H1 (cell line): ENCODE data around the gene TLR4. TPM values are rescaled to one million over a fixed set of nuclear protein-coding genes. Genes with fewer than 3 reads are reported as not detected.

Source experiments
- CTCF ChIA-PET: fragments of 300-600 bp; sonication (Branson Sonifier 250); formaldehyde crosslinking; loops from one replicate; lab custom pipeline; 2021; ENCODE audit not compliant: partially characterized antibody; lab: Charles Lee
- POLR2A ChIA-PET: fragments of 300-600 bp; sonication (Branson Sonifier 250); formaldehyde crosslinking; loops from one replicate; lab custom pipeline; 2021; ENCODE audit warnings: inconsistent platforms; ENCODE audit not compliant: partially characterized antibody; lab: Charles Lee
- DNase-seq, 2 experiments: peaks; one replicate each; pipeline versions ENCODE4 v3.0.0 to v3.0.0-alpha.2; 2010 to 2022; ENCODE audit warnings: low spot score in 2 of 2, low read depth in 1 of 2, mixed read lengths in 1 of 2
- FAIRE-seq: peaks from 2 replicates; lab custom pipeline; 2011; peaks lifted over from hg19 to GRCh38; lab: Jason Lieb, UNC
- H2AFZ ChIP-seq: 2 replicates; pipeline ENCODE4 v1.8.1; 2012; ENCODE audit warnings: low read length, inconsistent platforms
- H2AK5ac ChIP-seq: 2 replicates; pipeline ENCODE4 v1.6.1; 2013; ENCODE audit warnings: low read depth, low read length
- H2BK120ac ChIP-seq: replicated peaks from 2 replicates; pipeline ENCODE3; 2013; ENCODE audit warnings: low read depth, low read length, inconsistent platforms
- H2BK12ac ChIP-seq: 2 replicates; pipeline ENCODE4 v1.6.1; 2013; ENCODE audit warnings: low read depth, low read length
- H2BK15ac ChIP-seq: 2 replicates; pipeline ENCODE4 v1.6.1; 2013; ENCODE audit warnings: low read length
- H2BK20ac ChIP-seq: 2 replicates; pipeline ENCODE4 v1.6.1; 2013; ENCODE audit warnings: low read length
- H2BK5ac ChIP-seq: 2 replicates; pipeline ENCODE4 v1.6.1; 2013; ENCODE audit warnings: low read depth, low read length
- H3K14ac ChIP-seq: 2 replicates; pipeline ENCODE4 v1.6.1; 2013; ENCODE audit warnings: inconsistent platforms; ENCODE audit not compliant: insufficient read length
- H3K18ac ChIP-seq: 2 replicates; pipeline ENCODE4 v1.6.1; 2013; ENCODE audit warnings: low read length; ENCODE audit errors: extremely low read depth
- H3K23ac ChIP-seq: 2 replicates; pipeline ENCODE4 v1.6.1; 2013; ENCODE audit warnings: inconsistent platforms; ENCODE audit not compliant: insufficient read length
- H3K23me2 ChIP-seq: 2 replicates; pipeline ENCODE4 v1.6.1; 2013; ENCODE audit warnings: low read depth, low read length
- H3K27ac ChIP-seq: 2 replicates; pipeline ENCODE4 v1.6.1; 2011; ENCODE audit warnings: low read depth, low read length, inconsistent platforms
- H3K27me3 ChIP-seq, 4 experiments: replicated peaks in 1 of 4; 1 replicate in 1 of 4; 2 replicates in 3 of 4; pipeline versions ENCODE4 v1.6.1 to v1.8.1; 2011 to 2013; ENCODE audit warnings: low read length in 3 of 4, mild to moderate bottlenecking in 3 of 4, inconsistent platforms in 2 of 4, mixed read lengths in 2 of 4, moderate library complexity in 1 of 4; ENCODE audit not compliant: control insufficient read depth in 3 of 4, insufficient read depth in 3 of 4; ENCODE audit errors: extremely low read depth in 1 of 4
- H3K36me3 ChIP-seq, 4 experiments: 2 replicates each; pipeline versions ENCODE4 v1.6.1 to v1.8.1; 2011 to 2013; ENCODE audit warnings: mild to moderate bottlenecking in 4 of 4, low read length in 3 of 4, moderate library complexity in 2 of 4, control low read depth in 1 of 4, inconsistent platforms in 1 of 4; ENCODE audit not compliant: insufficient read depth in 4 of 4, control insufficient read depth in 2 of 4
- H3K4ac ChIP-seq: replicated peaks from 2 replicates; pipeline ENCODE3; 2013; ENCODE audit warnings: low read length, low read depth, mixed read lengths, inconsistent platforms; ENCODE audit not compliant: insufficient read length
- H3K4me1 ChIP-seq, 4 experiments: replicated peaks in 1 of 4; 1 replicate in 1 of 4; 2 replicates in 3 of 4; pipeline versions ENCODE4 v1.6.1 to v1.8.1; 2011 to 2013; ENCODE audit warnings: low read length in 3 of 4, inconsistent platforms in 2 of 4, mixed read lengths in 1 of 4; ENCODE audit not compliant: insufficient read depth in 4 of 4, control insufficient read depth in 3 of 4
- H3K4me2 ChIP-seq, 2 experiments: 2 replicates each; pipeline versions ENCODE4 v1.6.1 to v1.8.1; 2011 to 2013; ENCODE audit warnings: low read depth in 2 of 2, low read length in 2 of 2, control low read depth in 1 of 2, inconsistent platforms in 1 of 2, mild to moderate bottlenecking in 1 of 2; ENCODE audit not compliant: insufficient read depth in 1 of 2
- H3K4me3 ChIP-seq, 4 experiments: fragments of 200-600, 300-600 bp in 1 of 4; sonication (generic), shearing (Covaris generic), sonication (Bioruptor Twin) in 1 of 4; 2 replicates each; pipeline versions ENCODE4 v1.5.1 to v1.8.1; 2011 to 2016; ENCODE audit warnings: low read length in 4 of 4, low read depth in 3 of 4, control low read depth in 2 of 4, inconsistent platforms in 2 of 4, mild to moderate bottlenecking in 2 of 4, mixed read lengths in 1 of 4, moderate library complexity in 1 of 4; ENCODE audit not compliant: insufficient read depth in 2 of 4; ENCODE audit errors: extremely low read depth in 1 of 4
- H3K56ac ChIP-seq: replicated peaks from 2 replicates; pipeline ENCODE3; 2013; ENCODE audit warnings: low read depth, mild to moderate bottlenecking, mixed read lengths, low read length, inconsistent platforms; ENCODE audit not compliant: insufficient read length
- H3K79me1 ChIP-seq: 2 replicates; pipeline ENCODE4 v1.6.1; 2013; ENCODE audit warnings: low read depth, low read length, control low read depth
- H3K79me2 ChIP-seq, 2 experiments: 2 replicates each; pipeline versions ENCODE4 v1.6.1 to v1.8.1; 2012 to 2013; ENCODE audit warnings: low read length in 2 of 2, mild to moderate bottlenecking in 2 of 2, inconsistent platforms in 1 of 2; ENCODE audit not compliant: insufficient read depth in 2 of 2, control insufficient read depth in 1 of 2
- H3K9ac ChIP-seq, 4 experiments: replicated peaks in 1 of 4; 1 replicate in 1 of 4; 2 replicates in 3 of 4; pipeline versions ENCODE4 v1.6.1 to v1.8.1; 2011 to 2013; ENCODE audit warnings: low read depth in 3 of 4, low read length in 3 of 4, control low read depth in 2 of 4, mild to moderate bottlenecking in 2 of 4, moderate library complexity in 2 of 4, inconsistent platforms in 1 of 4; ENCODE audit errors: extremely low read depth in 1 of 4
- H3K9me3 ChIP-seq, 2 experiments: 2 replicates each; pipeline versions ENCODE4 v1.6.1 to v1.8.1; 2012 to 2013; ENCODE audit warnings: mild to moderate bottlenecking in 2 of 2, moderate library complexity in 2 of 2, control low read depth in 1 of 2, inconsistent platforms in 1 of 2, low read depth in 1 of 2, low read length in 1 of 2, mixed read lengths in 1 of 2; ENCODE audit not compliant: insufficient read depth in 2 of 2
- H4K20me1 ChIP-seq, 2 experiments: replicated peaks in 1 of 2; 2 replicates each; pipeline versions ENCODE3 to v1.8.1; 2011 to 2013; ENCODE audit warnings: inconsistent platforms in 2 of 2, low read length in 2 of 2, mild to moderate bottlenecking in 1 of 2; ENCODE audit not compliant: insufficient read depth in 2 of 2, control insufficient read depth in 1 of 2
- H4K5ac ChIP-seq: 2 replicates; pipeline ENCODE4 v1.6.1; 2013; ENCODE audit warnings: low read length, low read depth, mixed read lengths, inconsistent platforms; ENCODE audit not compliant: insufficient read length
- H4K8ac ChIP-seq: 2 replicates; pipeline ENCODE4 v1.8.0; 2013; ENCODE audit warnings: mild to moderate bottlenecking, moderate library complexity, low read length, inconsistent platforms; ENCODE audit not compliant: insufficient read depth; ENCODE audit errors: extremely low read depth
- H4K91ac ChIP-seq: replicated peaks from 2 replicates; pipeline ENCODE3; 2013; ENCODE audit warnings: low read length, mixed read lengths, inconsistent platforms; ENCODE audit not compliant: insufficient read length
- BACH1 ChIP-seq: IDR thresholded peaks from 2 replicates; pipeline ENCODE4 v1.6.1; 2012; ENCODE audit warnings: low read length, improper control_type of control experiment
- RNF2 ChIP-seq: fragments of 200-900, 300-1000 bp; sonication (generic); IDR thresholded peaks from 2 replicates; pipeline ENCODE4 v1.7.1; 2016; ENCODE audit warnings: borderline replicate concordance, low read depth, mild to moderate bottlenecking, antibody characterized with exemption, low read length; ENCODE audit not compliant: poor library complexity, severe bottlenecking; ENCODE audit errors: missing control alignments
- polyA plus RNA-seq, 7 experiments: library from polyadenylated mRNA; depleted of rRNA in 3 of 7; stranded (reverse) in 5 of 7; unstranded in 2 of 7; fragments of >200 nt in 5 of 7; fragments of 200-250 nt in 2 of 7; gene quantifications; 1 replicate in 5 of 7; 2 replicates in 1 of 7; 4 replicates in 1 of 7; pipeline versions ENCODE4 v1.2.1 to v1.2.3, GENCODE V29; 2011 to 2013; ENCODE audit warnings: missing spikeins in 2 of 7, mixed read lengths in 2 of 7
- total RNA-seq: library from RNA; stranded (reverse); fragmentation: NEBNext Ultra II Directional; extraction: Animal tissue kit (Norgen Biotek cat#: 25700); gene quantifications from 2 replicates; pipeline ENCODE4 v1.2.1, GENCODE V29; 2021

TLR4 gene
- total and polyA plus RNA-seq, 2 of the 8 experiments (the other 6 are each of a cell fraction or from before 2014, with no cell fraction given) = 0.02 to 0.17 TPM

DNA sequence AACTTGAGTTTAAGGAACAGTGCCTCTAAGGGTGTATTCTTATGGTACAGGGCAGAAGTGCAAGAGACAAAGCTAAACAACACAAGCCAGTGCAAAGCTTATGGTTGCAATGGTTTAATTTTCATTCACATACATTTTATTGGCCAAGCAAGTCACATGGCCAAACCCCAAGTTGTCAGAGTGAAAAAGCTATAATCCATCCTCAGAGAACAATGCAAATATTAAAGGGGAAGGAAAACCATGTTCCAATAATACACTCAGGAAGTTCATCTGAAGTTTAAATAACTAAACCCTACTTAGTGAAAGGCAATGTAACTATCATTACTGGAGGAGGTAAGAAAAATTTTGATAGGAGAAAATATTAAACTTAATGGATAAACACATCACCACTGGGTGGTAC, 26.6 kb upstream of the TLR4 start:
- no peak overlapping the region for H3K4ac ChIP-seq
- no peaks in the 10 kb centered on the region for H3K36me3 ChIP-seq
- H3K79me2 ChIP-seq = no peaks in the 10 kb centered on the region
- H2AK5ac ChIP-seq = no peak overlapping the region
- H4K20me1 ChIP-seq = no peaks in the 10 kb centered on the region
- ChIA-PET CTCF (interaction anchor here (0.9 to 1.2 kb wide), 3 partner anchors 12 to 630 kb away, joined by 3 read pairs; no protein-coding TSS in a partner anchor), POLR2A (no interaction called here)
- H4K5ac ChIP-seq = no peak overlapping the region
- H3K79me1 ChIP-seq = no peaks in the 10 kb centered on the region
- no peaks in the 10 kb centered on the region for H3K4me1 ChIP-seq
- no peaks in the 10 kb centered on the region for H3K27me3 ChIP-seq
- H4K91ac ChIP-seq = no peak overlapping the region
- H3K23ac ChIP-seq = no peak overlapping the region
- H2BK20ac ChIP-seq = no peak overlapping the region
- H2BK5ac ChIP-seq = no peak overlapping the region
- no peak overlapping the region for H2BK15ac ChIP-seq
- FAIRE-seq = no peak
- no peak overlapping the region for H3K18ac ChIP-seq
- H3K23me2 ChIP-seq = no peaks in the 10 kb centered on the region
- no peak overlapping the region for H2AFZ ChIP-seq
- H3K27ac ChIP-seq = no peak overlapping the region
- no peak overlapping the region for H3K9ac ChIP-seq
- H2BK12ac ChIP-seq = no peak overlapping the region
- H3K4me3 ChIP-seq = no peak overlapping the region
- no peak overlapping the region for H3K56ac ChIP-seq
- H3K9me3 ChIP-seq = no peaks in the 10 kb centered on the region
- H3K14ac ChIP-seq = no peak overlapping the region
- no peak overlapping the region for H2BK120ac ChIP-seq
- H3K4me2 ChIP-seq = no peak overlapping the region
- TF ChIP-seq RNF2 (no peak), BACH1 (no peak)
- TF ChIP-seq, all 59 proteins: peak for 0
- no peak for DNase-seq
- no peak overlapping the region for H4K8ac ChIP-seq
